Testis (tissue), 3 donors: ENCODE data around the gene CDH13. TPM values are rescaled to one million over a fixed set of nuclear protein-coding genes. Genes with fewer than 3 reads are reported as not detected.

ENCODE experiments used
- DNase-seq: peaks from one replicate; pipeline ENCODE4 v3.0.0-alpha.2; 2019
- H3K27ac ChIP-seq, 2 donors: fragments of 200-600 bp; sonication (generic); one replicate each; pipeline ENCODE4 v1.5.1; 2019
- H3K27me3 ChIP-seq: fragments of 200-600 bp; sonication (generic); one replicate; pipeline ENCODE4 v1.5.1; 2019
- H3K36me3 ChIP-seq: fragments of 200-600 bp; sonication (generic); one replicate; pipeline ENCODE4 v1.5.1; 2017; ENCODE audit warnings: low read depth; ENCODE audit errors: missing control alignments
- H3K4me1 ChIP-seq: fragments of 200-600 bp; sonication (generic); one replicate; pipeline ENCODE4 v1.5.1; 2019
- H3K4me3 ChIP-seq, 2 donors: fragments of 200-600 bp; sonication (generic); one replicate each; pipeline ENCODE4 v1.5.1; 2017 to 2019
- H3K9me3 ChIP-seq: fragments of 200-600 bp; sonication (generic); one replicate; pipeline ENCODE4 v1.5.1; 2017
- POLR2A ChIP-seq: fragments of 450-650 bp; IDR thresholded peaks from one replicate; pipeline ENCODE4 v1.6.1; 2017; ENCODE audit warnings: antibody characterized with exemption, mild to moderate bottlenecking, moderate library complexity
- WGBS, 2 donors: methylation state at CpG; one replicate each; pipeline ENCODE4 v1.1.5; 2018; 5-methylcytosine and 5-hydroxymethylcytosine counted together
- intact Hi-C: fragments of 100-400 bp; cut with DNase I; formaldehyde crosslinking; loops from one replicate; pipeline ENCODE4 v1.15.1; 2023; ENCODE audit warnings: low total_unique reads
- polyA plus RNA-seq: library from polyadenylated mRNA; stranded (reverse); fragments of 350-450 nt; fragmentation: Illumina TruSeq; extraction: RNeasy Lipid Tissue Mini Kit (QIAGEN cat#74804); gene quantifications from one replicate; pipeline ENCODE4 v1.2.3, GENCODE V29; 2014; ENCODE audit warnings: low read depth, low replicate concordance; ENCODE audit not compliant: insufficient read depth
- total RNA-seq, 2 donors: library from RNA; depleted of rRNA; stranded (reverse); fragments of >200 nt; gene quantifications; one replicate each; pipeline ENCODE4 v1.2.3, GENCODE V29; 2016
- TF ChIP-seq, protein P1 (sequence below), 3 experiments: fragments of 450-650 bp in 2 of 3; fragments of 200-600 bp in 1 of 3; sonication (generic) in 1 of 3; IDR thresholded peaks; one replicate each; pipeline ENCODE4 v1.5.1; 2016 to 2019; ENCODE audit warnings: antibody characterized with exemption in 3 of 3, mild to moderate bottlenecking in 2 of 3, moderate library complexity in 1 of 3

The CDH13 gene
- total and polyA plus RNA-seq, 3 donors from 2014 or later, result 1.2 to 11.1 (median 2.0) TPM

DNA sequence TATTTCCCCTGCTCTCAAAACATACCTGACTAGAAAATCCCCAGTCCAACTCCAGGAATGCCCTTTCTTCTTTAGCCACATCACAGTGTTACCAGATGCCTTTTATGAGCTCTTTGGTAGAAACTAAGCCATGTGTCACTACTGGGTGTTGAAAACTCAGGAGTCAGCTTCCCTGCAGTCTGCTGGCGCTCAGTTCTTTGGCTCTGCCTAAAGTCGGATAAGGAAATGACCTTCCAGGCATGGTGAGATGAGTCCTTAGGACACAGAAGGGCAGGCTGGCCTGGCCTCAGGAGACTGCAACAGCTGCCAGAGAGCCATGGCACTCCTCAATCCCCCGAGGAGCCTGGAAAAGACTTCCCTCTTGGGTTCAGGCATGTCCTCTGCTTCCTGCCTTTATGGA is 89.1 kb downstream of the CDH13 start:
- intact Hi-C loops, result no loop called here
- Histone ChIP-seq H3K4me1 (no peaks in the 10 kb centered on the region), H3K36me3 (no peaks in the 10 kb centered on the region), H3K4me3 (no peak overlapping the region), H3K27me3 (no peaks in the 10 kb centered on the region), H3K27ac (no peak overlapping the region), H3K9me3 (no peaks in the 10 kb centered on the region)
- no peak for DNase-seq
- whole genome bisulfite sequencing, 2 donors, result 59 to 75% methylated on average over 3 of the region's 3 CpGs
- no peak for TF ChIP-seq POLR2A
- TF ChIP-seq, protein P1, sequence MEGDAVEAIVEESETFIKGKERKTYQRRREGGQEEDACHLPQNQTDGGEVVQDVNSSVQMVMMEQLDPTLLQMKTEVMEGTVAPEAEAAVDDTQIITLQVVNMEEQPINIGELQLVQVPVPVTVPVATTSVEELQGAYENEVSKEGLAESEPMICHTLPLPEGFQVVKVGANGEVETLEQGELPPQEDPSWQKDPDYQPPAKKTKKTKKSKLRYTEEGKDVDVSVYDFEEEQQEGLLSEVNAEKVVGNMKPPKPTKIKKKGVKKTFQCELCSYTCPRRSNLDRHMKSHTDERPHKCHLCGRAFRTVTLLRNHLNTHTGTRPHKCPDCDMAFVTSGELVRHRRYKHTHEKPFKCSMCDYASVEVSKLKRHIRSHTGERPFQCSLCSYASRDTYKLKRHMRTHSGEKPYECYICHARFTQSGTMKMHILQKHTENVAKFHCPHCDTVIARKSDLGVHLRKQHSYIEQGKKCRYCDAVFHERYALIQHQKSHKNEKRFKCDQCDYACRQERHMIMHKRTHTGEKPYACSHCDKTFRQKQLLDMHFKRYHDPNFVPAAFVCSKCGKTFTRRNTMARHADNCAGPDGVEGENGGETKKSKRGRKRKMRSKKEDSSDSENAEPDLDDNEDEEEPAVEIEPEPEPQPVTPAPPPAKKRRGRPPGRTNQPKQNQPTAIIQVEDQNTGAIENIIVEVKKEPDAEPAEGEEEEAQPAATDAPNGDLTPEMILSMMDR (IDR thresholded peaks at IDR 0.05), result no peak

DNA sequence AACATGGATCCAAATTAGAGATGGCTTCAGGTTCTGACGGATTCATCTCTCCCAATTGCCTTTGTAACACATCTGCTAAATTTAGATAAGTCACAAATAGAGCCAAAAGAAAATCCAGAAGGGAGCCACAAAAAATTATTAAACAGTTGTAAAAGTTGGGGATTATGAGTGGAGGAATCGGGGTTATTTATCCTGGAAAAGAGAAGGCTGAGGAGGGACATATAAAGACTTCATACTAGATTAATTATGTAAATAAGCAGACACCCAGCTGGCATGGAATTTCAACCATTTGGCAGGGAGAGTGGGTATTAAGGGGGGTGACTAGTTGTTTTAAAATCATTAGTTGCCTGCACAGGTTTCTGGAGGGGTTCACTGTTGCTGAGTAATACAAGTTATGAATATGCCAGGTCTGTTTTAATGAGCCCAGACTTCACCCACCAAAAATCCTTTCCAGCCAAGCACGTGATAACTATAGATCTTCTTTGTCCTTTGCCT is 89.6 kb downstream of the CDH13 start:
- Histone ChIP-seq H3K36me3 (no peaks in the 10 kb centered on the region), H3K4me1 (no peaks in the 10 kb centered on the region), H3K27ac (no peak overlapping the region), H3K9me3 (no peaks in the 10 kb centered on the region), H3K4me3 (no peak overlapping the region), H3K27me3 (no peaks in the 10 kb centered on the region)
- intact Hi-C loops, result no loop called here
- no peak for TF ChIP-seq POLR2A
- 82 to 85% methylated on average over 3 of the region's 3 CpGs for WGBS, 2 donors
- no peak for DNase-seq

DNA sequence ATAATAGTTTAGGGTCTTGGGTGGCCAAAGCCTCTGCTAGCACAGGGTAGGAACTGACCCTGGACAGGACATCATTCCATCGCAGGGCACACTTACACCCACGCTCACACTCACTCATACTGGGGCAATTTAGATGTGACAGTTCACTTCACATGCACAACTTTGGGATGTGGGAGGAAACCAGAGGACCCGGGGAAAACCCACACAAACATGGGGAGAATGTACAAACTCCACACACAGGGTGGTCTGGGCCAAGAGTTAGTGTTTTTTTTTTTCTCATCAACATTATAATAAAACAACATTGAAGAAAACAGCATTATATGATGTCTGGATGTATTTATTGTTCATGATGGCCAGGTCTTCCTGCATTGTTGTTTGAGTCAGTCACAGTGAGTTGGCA is 93.6 kb downstream of the CDH13 start:
- H3K4me3 ChIP-seq, result no peak overlapping the region
- no peaks in the 10 kb centered on the region for H3K27me3 ChIP-seq
- 74 to 91% methylated on average over 3 of the region's 3 CpGs for WGBS, 2 donors
- intact Hi-C loops, result no loop called here
- H3K4me1 ChIP-seq, result no peaks in the 10 kb centered on the region
- no peak overlapping the region for H3K27ac ChIP-seq
- H3K9me3 ChIP-seq, result no peaks in the 10 kb centered on the region
- TF ChIP-seq, protein P1 (IDR thresholded peaks at IDR 0.05), result no peak
- no peak for TF ChIP-seq POLR2A
- H3K36me3 ChIP-seq, result no peaks in the 10 kb centered on the region
- no peak for DNase-seq

DNA sequence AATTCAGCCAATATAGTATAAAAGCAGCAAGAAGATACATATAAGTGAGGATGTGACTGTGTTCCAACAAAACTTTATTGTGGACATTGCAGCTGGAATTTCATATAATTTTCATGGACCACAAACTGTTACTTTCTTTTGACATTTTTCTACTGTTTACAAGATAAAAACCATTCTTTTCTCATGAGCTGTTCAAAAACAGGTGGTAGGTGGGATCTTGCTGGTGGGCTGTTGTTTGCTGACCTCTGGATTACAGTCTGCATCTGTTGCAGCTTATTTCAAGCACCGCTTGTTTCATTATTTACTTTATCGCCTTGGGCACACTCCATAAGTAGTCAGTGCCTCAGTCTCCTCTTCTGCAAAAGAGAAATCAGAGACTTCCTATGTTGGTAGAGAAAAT is 99.5 kb downstream of the CDH13 start:
- Histone ChIP-seq H3K4me3 (no peak overlapping the region), H3K36me3 (no peaks in the 10 kb centered on the region), H3K4me1 (no peaks in the 10 kb centered on the region), H3K27ac (no peak overlapping the region), H3K27me3 (no peaks in the 10 kb centered on the region), H3K9me3 (no peaks in the 10 kb centered on the region)
- DNase-seq, result no peak
- whole genome bisulfite sequencing, 2 donors, result 92 to 94% methylated on average over 2 of the region's 2 CpGs
- intact Hi-C loops, result no loop called here
- TF ChIP-seq, protein P1 (IDR thresholded peaks at IDR 0.05), result no peak
- no peak for TF ChIP-seq POLR2A

DNA sequence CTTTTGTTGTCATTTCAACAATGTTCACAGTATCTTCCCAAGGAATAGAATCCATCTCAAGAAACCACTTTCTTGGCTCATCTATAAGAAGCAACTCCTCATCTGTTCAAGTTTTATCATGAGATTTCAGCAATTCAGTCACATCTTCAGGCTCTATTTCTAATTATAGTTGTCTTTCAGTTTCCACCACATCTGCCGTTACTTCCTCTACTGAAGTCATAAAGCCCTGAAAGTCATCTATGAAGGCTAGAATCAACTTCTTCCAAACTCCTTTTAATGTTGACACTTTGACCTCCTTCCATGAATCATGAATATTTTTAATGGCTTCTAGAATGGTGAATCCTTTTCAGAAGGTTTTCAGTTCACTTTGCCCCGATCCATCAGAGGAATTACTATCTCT is 102.1 kb downstream of the CDH13 start:
- 88 to 95% methylated on average over 2 of the region's 2 CpGs for WGBS, 2 donors
- H3K27ac ChIP-seq, result no peak overlapping the region
- no peaks in the 10 kb centered on the region for H3K4me1 ChIP-seq
- no peaks in the 10 kb centered on the region for H3K36me3 ChIP-seq
- TF ChIP-seq, protein P1 (IDR thresholded peaks at IDR 0.05), result no peak
- TF ChIP-seq POLR2A, result no peak
- no peak overlapping the region for H3K4me3 ChIP-seq
- H3K27me3 ChIP-seq, result no peaks in the 10 kb centered on the region
- no peak for DNase-seq
- intact Hi-C loops, result no loop called here
- no peaks in the 10 kb centered on the region for H3K9me3 ChIP-seq
